ENCODE measurements around the gene DUSP18. TPM values are rescaled to one million over a fixed set of nuclear protein-coding genes. Genes with fewer than 3 reads are reported as not detected.

DUSP18 gene
- total and polyA plus RNA-seq, 2 of the 13 experiments (the other 11 are each of a cell fraction or from before 2014, with no cell fraction given) = 1.4 to 2.3 TPM

DNA sequence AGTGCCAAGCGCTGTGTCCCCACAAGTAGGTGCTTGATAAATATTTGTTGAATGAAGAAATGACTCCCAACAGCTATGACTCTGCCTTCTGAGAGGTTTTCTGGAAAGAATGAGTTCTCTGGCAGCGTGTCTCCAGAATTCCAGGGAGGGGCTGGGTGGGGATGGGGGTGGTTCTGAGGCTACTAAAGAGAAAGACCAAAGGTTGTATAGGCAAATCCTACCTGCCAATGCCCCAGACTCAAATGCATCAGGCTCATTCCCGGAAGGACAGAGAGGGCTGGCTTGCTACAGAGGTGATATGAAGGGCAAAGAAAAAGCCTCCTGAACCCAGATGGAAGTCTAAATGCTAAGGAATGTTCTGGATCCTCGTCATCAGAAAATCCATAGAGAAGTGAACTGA lies 1.9 kb downstream of the DUSP18 start:
- Histone ChIP-seq H3K9ac (ENCODE audit: insufficient read depth, low read depth, low read length) (no peak overlapping the region), H4K20me1 (ENCODE audit: insufficient read depth, low read length) (no peaks in the 10 kb centered on the region), H2AFZ (ENCODE audit: low read length) (no peak overlapping the region), H3K79me2 (ENCODE audit: insufficient read depth, low read length) (no peaks in the 10 kb centered on the region), H3K9me3 (ENCODE audit: low read length) (no peaks in the 10 kb centered on the region), H3K27me3 (ENCODE audit: control insufficient read depth in 1 of 2, insufficient read depth in 2 of 2, low read length in 2 of 2) (peaks cover 3 to 14% of the 10 kb centered on the region in 2 experiments; a peak in 3 of 5 replicates), H3K36me3 (replicated peaks in 1 of 2; ENCODE audit: control insufficient read depth in 1 of 2, insufficient read depth in 2 of 2, low read length in 2 of 2) (no peaks in the 10 kb centered on the region), H3K4me1 (ENCODE audit: insufficient read depth, low read length) (peaks cover 18% of the 10 kb centered on the region), H3K27ac (ENCODE audit: extremely low read length, insufficient read depth, low read length) (no peak overlapping the region), H3K4me3 (replicated peaks in 1 of 3; ENCODE audit: insufficient read depth in 1 of 3, low read depth in 2 of 3, low read length in 3 of 3) (no peak overlapping the region), H3K4me2 (ENCODE audit: low read depth, low read length) (no peak overlapping the region)
- ChIA-PET POLR2A (no interaction called here), CTCF (ENCODE audit: low intra/inter-chr PET ratio, low total read pairs) (no interaction called here)
- intact Hi-C loops (cut with micrococcal nuclease; ENCODE audit: unreplicated experiment) = no loop called here
- 40% methylated on average over 4 of the region's 4 CpGs for WGBS (ENCODE audit: low lambda C conversion rate)
- FAIRE-seq (no peak), ATAC-seq (no peak), DNase-seq (ENCODE audit: low spot score) (no peak)
- TF ChIP-seq MIER2 (CRISPR knock-in tag; IDR thresholded peaks at IDR 0.05) = no peak
- no peak for TF ChIP-seq TMF1 (CRISPR knock-in tag; IDR thresholded peaks at IDR 0.05; ENCODE audit: low read depth)
- in situ Hi-C loops (cut with HindIII; ENCODE audit: extremely low pct_ligation_motif_present, low pct_unique_long_range_greater_than_20kb) = no loop called here
- no TSS peak for BruUV-seq (replicated peaks)

DNA sequence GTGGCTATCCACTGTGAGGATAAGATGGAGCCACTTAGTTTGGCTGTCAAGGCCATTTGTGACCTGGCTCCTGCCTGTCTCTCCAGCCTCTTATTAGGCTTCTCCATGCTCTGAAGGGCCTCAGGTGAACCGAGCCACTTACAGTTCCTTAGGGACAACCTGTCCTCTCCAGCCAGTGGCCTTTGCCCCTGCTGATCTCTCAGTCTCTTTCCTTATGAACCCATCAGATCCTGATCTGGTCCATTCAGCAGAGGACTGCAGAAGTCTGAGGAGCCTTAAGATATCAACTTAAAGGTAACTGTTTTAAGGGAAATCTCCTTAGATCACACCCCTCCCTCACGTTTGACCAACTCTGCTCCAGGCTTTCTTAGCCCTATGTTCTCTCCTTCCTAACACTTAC lies 2.4 kb downstream of the DUSP18 start:
- Histone ChIP-seq H3K36me3 (replicated peaks in 1 of 2; ENCODE audit: control insufficient read depth in 1 of 2, insufficient read depth in 2 of 2, low read length in 2 of 2) (no peaks in the 10 kb centered on the region), H3K27ac (ENCODE audit: extremely low read length, insufficient read depth, low read length) (no peak overlapping the region), H3K27me3 (ENCODE audit: control insufficient read depth in 1 of 2, insufficient read depth in 2 of 2, low read length in 2 of 2) (peaks cover 3 to 14% of the 10 kb centered on the region in 2 experiments; a peak in 3 of 5 replicates), H3K4me2 (ENCODE audit: low read depth, low read length) (no peak overlapping the region), H3K9ac (ENCODE audit: insufficient read depth, low read depth, low read length) (no peak overlapping the region), H4K20me1 (ENCODE audit: insufficient read depth, low read length) (no peaks in the 10 kb centered on the region), H3K4me3 (replicated peaks in 1 of 3; ENCODE audit: insufficient read depth in 1 of 3, low read depth in 2 of 3, low read length in 3 of 3) (no peak overlapping the region), H3K4me1 (ENCODE audit: insufficient read depth, low read length) (peaks cover 18% of the 10 kb centered on the region), H2AFZ (ENCODE audit: low read length) (no peak overlapping the region), H3K79me2 (ENCODE audit: insufficient read depth, low read length) (no peaks in the 10 kb centered on the region), H3K9me3 (ENCODE audit: low read length) (no peaks in the 10 kb centered on the region)
- ChIA-PET CTCF (ENCODE audit: low intra/inter-chr PET ratio, low total read pairs) (no interaction called here), POLR2A (no interaction called here)
- no TSS peak for BruUV-seq (replicated peaks)
- in situ Hi-C loops (cut with HindIII; ENCODE audit: extremely low pct_ligation_motif_present, low pct_unique_long_range_greater_than_20kb) = no loop called here
- ATAC-seq (no peak), FAIRE-seq (no peak), DNase-seq (ENCODE audit: low spot score) (no peak)
- intact Hi-C loops (cut with micrococcal nuclease; ENCODE audit: unreplicated experiment) = no loop called here
- 12% methylated on average over 2 of the region's 2 CpGs for WGBS (ENCODE audit: low lambda C conversion rate)
- TF ChIP-seq NR2F6 (IDR thresholded peaks at IDR 0.05) (no peak), NR2F6 (CRISPR knock-in tag; IDR thresholded peaks at IDR 0.05) (no peak), ZNF772 (CRISPR knock-in tag; IDR thresholded peaks at IDR 0.05) (no peak), ZNF878 (CRISPR knock-in tag; IDR thresholded peaks at IDR 0.05) (no peak), PTBP1 (IDR thresholded peaks at IDR 0.05; ENCODE audit: low read depth, low read length, poor library complexity, severe bottlenecking) (no peak), ARID2 (CRISPR knock-in tag; IDR thresholded peaks at IDR 0.05; ENCODE audit: borderline replicate concordance) (no peak), HDAC2 (CRISPR knock-in tag; IDR thresholded peaks at IDR 0.05) (no peak), MED8 (CRISPR knock-in tag; IDR thresholded peaks at IDR 0.05; ENCODE audit: insufficient replicate concordance) (no peak), ZIK1 (CRISPR knock-in tag; IDR thresholded peaks at IDR 0.05; ENCODE audit: borderline replicate concordance, low read depth) (no peak), ZNF850 (CRISPR knock-in tag; conservative IDR thresholded peaks at IDR 0.05) (no peak)
- TF ChIP-seq, protein P1, sequence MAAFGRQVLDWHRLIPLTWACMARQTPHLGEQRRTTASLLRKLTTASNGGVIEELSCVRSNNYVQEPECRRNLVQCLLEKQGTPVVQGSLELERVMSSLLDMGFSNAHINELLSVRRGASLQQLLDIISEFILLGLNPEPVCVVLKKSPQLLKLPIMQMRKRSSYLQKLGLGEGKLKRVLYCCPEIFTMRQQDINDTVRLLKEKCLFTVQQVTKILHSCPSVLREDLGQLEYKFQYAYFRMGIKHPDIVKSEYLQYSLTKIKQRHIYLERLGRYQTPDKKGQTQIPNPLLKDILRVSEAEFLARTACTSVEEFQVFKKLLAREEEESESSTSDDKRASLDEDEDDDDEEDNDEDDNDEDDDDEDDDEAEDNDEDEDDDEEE (CRISPR knock-in tag; IDR thresholded peaks at IDR 0.05) = no peak
- TF ChIP-seq, protein P2, sequence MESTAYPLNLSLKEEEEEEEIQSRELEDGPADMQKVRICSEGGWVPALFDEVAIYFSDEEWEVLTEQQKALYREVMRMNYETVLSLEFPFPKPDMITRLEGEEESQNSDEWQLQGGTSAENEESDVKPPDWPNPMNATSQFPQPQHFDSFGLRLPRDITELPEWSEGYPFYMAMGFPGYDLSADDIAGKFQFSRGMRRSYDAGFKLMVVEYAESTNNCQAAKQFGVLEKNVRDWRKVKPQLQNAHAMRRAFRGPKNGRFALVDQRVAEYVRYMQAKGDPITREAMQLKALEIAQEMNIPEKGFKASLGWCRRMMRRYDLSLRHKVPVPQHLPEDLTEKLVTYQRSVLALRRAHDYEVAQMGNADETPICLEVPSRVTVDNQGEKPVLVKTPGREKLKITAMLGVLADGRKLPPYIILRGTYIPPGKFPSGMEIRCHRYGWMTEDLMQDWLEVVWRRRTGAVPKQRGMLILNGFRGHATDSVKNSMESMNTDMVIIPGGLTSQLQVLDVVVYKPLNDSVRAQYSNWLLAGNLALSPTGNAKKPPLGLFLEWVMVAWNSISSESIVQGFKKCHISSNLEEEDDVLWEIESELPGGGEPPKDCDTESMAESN (CRISPR knock-in tag; conservative IDR thresholded peaks at IDR 0.05) = no peak
- TF ChIP-seq, protein P3, sequence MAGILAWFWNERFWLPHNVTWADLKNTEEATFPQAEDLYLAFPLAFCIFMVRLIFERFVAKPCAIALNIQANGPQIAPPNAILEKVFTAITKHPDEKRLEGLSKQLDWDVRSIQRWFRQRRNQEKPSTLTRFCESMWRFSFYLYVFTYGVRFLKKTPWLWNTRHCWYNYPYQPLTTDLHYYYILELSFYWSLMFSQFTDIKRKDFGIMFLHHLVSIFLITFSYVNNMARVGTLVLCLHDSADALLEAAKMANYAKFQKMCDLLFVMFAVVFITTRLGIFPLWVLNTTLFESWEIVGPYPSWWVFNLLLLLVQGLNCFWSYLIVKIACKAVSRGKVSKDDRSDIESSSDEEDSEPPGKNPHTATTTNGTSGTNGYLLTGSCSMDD (CRISPR knock-in tag; IDR thresholded peaks at IDR 0.05) = no peak
- TF ChIP-seq, protein P4, sequence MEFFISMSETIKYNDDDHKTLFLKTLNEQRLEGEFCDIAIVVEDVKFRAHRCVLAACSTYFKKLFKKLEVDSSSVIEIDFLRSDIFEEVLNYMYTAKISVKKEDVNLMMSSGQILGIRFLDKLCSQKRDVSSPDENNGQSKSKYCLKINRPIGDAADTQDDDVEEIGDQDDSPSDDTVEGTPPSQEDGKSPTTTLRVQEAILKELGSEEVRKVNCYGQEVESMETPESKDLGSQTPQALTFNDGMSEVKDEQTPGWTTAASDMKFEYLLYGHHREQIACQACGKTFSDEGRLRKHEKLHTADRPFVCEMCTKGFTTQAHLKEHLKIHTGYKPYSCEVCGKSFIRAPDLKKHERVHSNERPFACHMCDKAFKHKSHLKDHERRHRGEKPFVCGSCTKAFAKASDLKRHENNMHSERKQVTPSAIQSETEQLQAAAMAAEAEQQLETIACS (CRISPR knock-in tag; IDR thresholded peaks at IDR 0.05) = no peak
